Ectodermal cell (in vitro differentiated cells): ENCODE results near the gene GCLC.
A peak's percentile ranks its signal among the peaks of the same experiment; 100 is the strongest.

Experiments used
- H3K27ac ChIP-seq: 2 replicates; pipeline ENCODE4 v1.7.0; 2013; ENCODE audit warnings: mild to moderate bottlenecking, low read depth, low read length; ENCODE audit not compliant: insufficient read depth, poor library complexity, severe bottlenecking
- H3K27me3 ChIP-seq: 2 replicates; pipeline ENCODE4 v1.7.0; 2013; ENCODE audit warnings: mild to moderate bottlenecking, low read length; ENCODE audit not compliant: insufficient read depth, control insufficient read depth, poor library complexity, severe bottlenecking
- H3K36me3 ChIP-seq: one replicate; pipeline ENCODE4 v1.7.0; 2013; ENCODE audit warnings: low read length; ENCODE audit not compliant: control insufficient read depth, insufficient read depth
- H3K4me1 ChIP-seq: one replicate; pipeline ENCODE4 v1.7.0; 2013; ENCODE audit warnings: low read length; ENCODE audit not compliant: control insufficient read depth, insufficient read depth
- H3K4me3 ChIP-seq: 2 replicates; pipeline ENCODE4 v1.7.0; 2013; ENCODE audit warnings: low read depth, low read length, control low read depth; ENCODE audit not compliant: insufficient read depth
- H3K9me3 ChIP-seq: 2 replicates; pipeline ENCODE4 v1.7.0; 2013; ENCODE audit warnings: mild to moderate bottlenecking, low read length, moderate library complexity; ENCODE audit not compliant: control insufficient read depth
- WGBS, 2 experiments: methylation state at CpG; one replicate each; pipeline ENCODE4 v1.1.7; 2013; ENCODE audit warnings: missing lambda C conversion rate in 2 of 2; 5-methylcytosine and 5-hydroxymethylcytosine counted together

GCLC gene

GRCh38 chr6:53527249-53527765 is 17.6 kb downstream of the GCLC start:
- 65% methylated on average over 4 of the region's 4 CpGs for WGBS, 2 experiments
- no peak overlapping the region for H3K4me3 ChIP-seq
- peaks cover 37% of the 10 kb centered on the region for H3K4me1 ChIP-seq
- H3K27ac ChIP-seq, result peak overlapping the region; percentile 23
- H3K36me3 ChIP-seq, result no peaks in the 10 kb centered on the region
- no peaks in the 10 kb centered on the region for H3K9me3 ChIP-seq
- H3K27me3 ChIP-seq, result no peaks in the 10 kb centered on the region

DNA sequence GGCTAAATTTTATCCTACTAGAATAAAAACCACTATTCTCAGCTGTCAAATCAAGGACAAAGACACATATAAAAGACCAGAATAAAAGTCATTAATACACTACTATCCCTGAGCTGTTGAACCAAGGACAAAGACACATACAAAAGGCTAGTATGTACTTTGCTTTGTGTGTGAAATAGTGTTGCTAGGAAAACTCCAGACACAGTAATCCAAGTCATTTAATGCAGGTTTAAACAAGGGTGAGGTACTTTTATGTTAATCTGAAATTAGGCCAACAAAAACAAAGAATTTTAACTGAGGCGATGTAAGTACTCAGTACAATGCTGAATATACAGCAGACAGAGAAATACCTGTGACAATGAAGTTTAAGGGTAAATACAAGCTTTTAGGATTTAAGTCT is 18.9 kb downstream of the GCLC start:
- H3K36me3 ChIP-seq, result no peaks in the 10 kb centered on the region
- no peak overlapping the region for H3K4me3 ChIP-seq
- no peaks in the 10 kb centered on the region for H3K9me3 ChIP-seq
- no peak overlapping the region for H3K27ac ChIP-seq
- 80 to 88% methylated on average over 1 of the region's 1 CpG for WGBS, 2 experiments
- no peaks in the 10 kb centered on the region for H3K27me3 ChIP-seq
- H3K4me1 ChIP-seq, result peaks cover 31% of the 10 kb centered on the region

GRCh38 chr6:53524455-53524815 is 20.5 kb downstream of the GCLC start:
- no peaks in the 10 kb centered on the region for H3K27me3 ChIP-seq
- 68 to 77% methylated on average over 1 of the region's 1 CpG for WGBS, 2 experiments
- H3K27ac ChIP-seq, result no peak overlapping the region
- no peak overlapping the region for H3K4me3 ChIP-seq
- H3K36me3 ChIP-seq, result no peaks in the 10 kb centered on the region
- peaks cover 15% of the 10 kb centered on the region for H3K4me1 ChIP-seq
- no peaks in the 10 kb centered on the region for H3K9me3 ChIP-seq

DNA sequence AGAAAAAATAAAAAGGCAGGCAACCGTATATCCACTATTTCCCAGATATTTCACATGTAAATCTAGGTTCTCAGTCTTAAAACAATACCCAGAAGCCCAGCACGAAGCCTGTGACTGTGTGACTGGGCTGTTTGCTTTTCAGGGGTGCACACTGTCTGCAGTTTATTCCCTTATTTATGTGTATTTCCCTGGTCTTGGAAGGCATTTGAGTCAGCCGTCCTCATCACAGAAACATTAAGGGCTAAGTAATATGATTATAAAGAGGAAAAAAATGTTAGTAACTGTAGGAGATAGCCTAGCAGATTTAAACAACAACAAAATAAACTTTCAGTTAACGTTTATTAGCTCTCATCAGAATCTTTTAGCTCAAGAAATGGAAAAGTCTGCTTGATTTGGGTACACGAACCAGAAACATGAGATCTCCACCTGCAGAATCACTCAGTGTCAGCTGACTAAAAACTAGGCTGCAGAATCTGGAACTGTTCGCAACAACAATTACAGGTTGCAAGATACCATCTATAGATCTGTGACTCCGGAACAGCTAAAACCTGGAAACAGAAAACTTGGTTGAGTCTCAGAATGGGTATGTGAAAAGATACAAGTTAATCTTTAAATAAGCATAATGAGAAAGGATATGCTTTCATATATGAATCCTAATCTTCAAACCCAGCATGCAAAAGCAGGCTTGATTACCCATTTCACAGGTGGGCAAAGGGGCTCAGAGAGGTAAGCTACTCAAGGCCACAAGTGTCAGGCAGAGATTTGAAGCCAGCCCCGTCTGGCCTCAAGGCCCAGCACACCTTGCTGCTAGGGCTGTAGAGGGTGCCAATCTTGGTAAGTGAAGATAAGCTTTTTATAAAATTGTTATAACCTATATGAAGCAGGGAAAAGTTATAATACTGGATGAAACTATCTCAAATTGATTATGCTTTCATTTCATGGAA is 21.1 kb downstream of the GCLC start:
- Histone ChIP-seq H3K4me3 (no peak overlapping the region), H3K9me3 (no peaks in the 10 kb centered on the region), H3K4me1 (peaks cover 15% of the 10 kb centered on the region), H3K27ac (no peak overlapping the region), H3K36me3 (no peaks in the 10 kb centered on the region), H3K27me3 (no peaks in the 10 kb centered on the region)
- WGBS, 2 experiments, result 84 to 86% methylated on average over 6 to 8 of the region's 8 CpGs

GRCh38 chr6:53520320-53520928 is 24.5 kb downstream of the GCLC start:
- Histone ChIP-seq H3K27ac (no peak overlapping the region), H3K4me3 (no peak overlapping the region), H3K9me3 (no peaks in the 10 kb centered on the region), H3K4me1 (no peaks in the 10 kb centered on the region), H3K36me3 (no peaks in the 10 kb centered on the region), H3K27me3 (no peaks in the 10 kb centered on the region)
- 90 to 93% methylated on average over 14 of the region's 14 CpGs for WGBS, 2 experiments

GRCh38 chr6:53518862-53519261 is 26.0 kb downstream of the GCLC start:
- no peaks in the 10 kb centered on the region for H3K4me1 ChIP-seq
- no peaks in the 10 kb centered on the region for H3K27me3 ChIP-seq
- H3K27ac ChIP-seq, result no peak overlapping the region
- 87 to 89% methylated on average over 1 of the region's 1 CpG for WGBS, 2 experiments
- H3K4me3 ChIP-seq, result no peak overlapping the region
- no peaks in the 10 kb centered on the region for H3K9me3 ChIP-seq
- H3K36me3 ChIP-seq, result no peaks in the 10 kb centered on the region

- Histone ChIP-seq H3K36me3 (peaks cover 5% of the 10 kb centered on the region), H3K9me3 (no peaks in the 10 kb centered on the region), H3K27me3 (no peaks in the 10 kb centered on the region), H3K27ac (no peak overlapping the region), H3K4me3 (no peak overlapping the region), H3K4me1 (no peaks in the 10 kb centered on the region)
- WGBS, 2 experiments, result 67% methylated on average over 1 to 2 of the region's 2 CpGs
Observed at GRCh38 chr6:53517021-53517420, 27.9 kb downstream of the GCLC start.

- H3K4me1 ChIP-seq, result no peaks in the 10 kb centered on the region
- H3K27ac ChIP-seq, result no peak overlapping the region
- H3K36me3 ChIP-seq, result peaks cover 9% of the 10 kb centered on the region
- WGBS, 2 experiments, result 92 to 95% methylated on average over 3 of the region's 3 CpGs
- H3K9me3 ChIP-seq, result no peaks in the 10 kb centered on the region
- H3K4me3 ChIP-seq, result no peak overlapping the region
- no peaks in the 10 kb centered on the region for H3K27me3 ChIP-seq
Observed at GRCh38 chr6:53514677-53515076, 30.2 kb downstream of the GCLC start.

- Histone ChIP-seq H3K4me1 (no peaks in the 10 kb centered on the region), H3K27ac (no peak overlapping the region), H3K36me3 (peaks cover 9% of the 10 kb centered on the region), H3K4me3 (no peak overlapping the region), H3K27me3 (no peaks in the 10 kb centered on the region), H3K9me3 (no peaks in the 10 kb centered on the region)
- 96 to 98% methylated on average over 1 of the region's 2 CpGs for WGBS, 2 experiments
Observed at GRCh38 chr6:53513519-53513966, 31.4 kb downstream of the GCLC start.

- H3K4me1 ChIP-seq, result no peaks in the 10 kb centered on the region
- H3K27me3 ChIP-seq, result no peaks in the 10 kb centered on the region
- H3K36me3 ChIP-seq, result peaks cover 9% of the 10 kb centered on the region
- no peaks in the 10 kb centered on the region for H3K9me3 ChIP-seq
- H3K27ac ChIP-seq, result no peak overlapping the region
- no peak overlapping the region for H3K4me3 ChIP-seq
- 96 to 98% methylated on average over 4 of the region's 4 CpGs for WGBS, 2 experiments
Observed at GRCh38 chr6:53513056-53513455, 31.8 kb downstream of the GCLC start.
